H9 (cell line): Measurements from ENCODE around the gene FRK. TPM values are rescaled to one million over a fixed set of nuclear protein-coding genes. Genes with fewer than 3 reads are reported as not detected.

Source experiments
- DNase-seq: peaks from one replicate; pipeline ENCODE4 v3.0.0-alpha.2; 2017
- H2AFZ ChIP-seq: one replicate; pipeline ENCODE4 v1.6.1; 2013; ENCODE audit warnings: mild to moderate bottlenecking, low read length, control low read depth, moderate library complexity
- H2AK5ac ChIP-seq: 2 replicates; pipeline ENCODE4 v1.6.1; 2013; ENCODE audit warnings: low read length, control low read depth, mixed read lengths; ENCODE audit not compliant: insufficient read length
- H2BK120ac ChIP-seq: one replicate; pipeline ENCODE4 v1.6.1; 2013; ENCODE audit warnings: low read depth, mild to moderate bottlenecking, low read length, control low read depth, inconsistent platforms; ENCODE audit not compliant: poor library complexity, severe bottlenecking
- H2BK12ac ChIP-seq: 2 replicates; pipeline ENCODE4 v1.6.1; 2013; ENCODE audit warnings: low read length, control low read depth, mixed read lengths, low read depth; ENCODE audit not compliant: insufficient read length
- H2BK15ac ChIP-seq: 2 replicates; pipeline ENCODE4 v1.6.1; 2013; ENCODE audit warnings: low read depth, low read length, control low read depth
- H2BK20ac ChIP-seq: one replicate; pipeline ENCODE4 v1.6.1; 2013; ENCODE audit warnings: low read depth, mild to moderate bottlenecking, low read length, control low read depth, inconsistent platforms; ENCODE audit not compliant: poor library complexity, severe bottlenecking
- H2BK5ac ChIP-seq: 2 replicates; pipeline ENCODE4 v1.6.1; 2013; ENCODE audit warnings: low read length, control low read depth, mixed read lengths; ENCODE audit not compliant: insufficient read length
- H3K14ac ChIP-seq: 2 replicates; pipeline ENCODE4 v1.6.1; 2013; ENCODE audit warnings: low read length, control low read depth; ENCODE audit not compliant: insufficient read depth
- H3K18ac ChIP-seq: 2 replicates; pipeline ENCODE4 v1.6.1; 2013; ENCODE audit warnings: low read depth, mild to moderate bottlenecking, mixed read lengths, low read length, control low read depth; ENCODE audit not compliant: insufficient read length
- H3K23ac ChIP-seq: 2 replicates; pipeline ENCODE4 v1.6.1; 2013; ENCODE audit warnings: low read length, control low read depth, mixed read lengths, low read depth; ENCODE audit not compliant: insufficient read length
- H3K23me2 ChIP-seq: 2 replicates; pipeline ENCODE4 v1.6.1; 2013; ENCODE audit warnings: low read depth, mild to moderate bottlenecking, mixed read lengths, low read length, control low read depth; ENCODE audit not compliant: insufficient read length, poor library complexity, severe bottlenecking
- H3K27ac ChIP-seq: 2 replicates; pipeline ENCODE4 v1.5.1; 2013; ENCODE audit warnings: low read length, control low read depth, mixed read lengths, low read depth; ENCODE audit not compliant: insufficient read length
- H3K27me3 ChIP-seq: 2 replicates; pipeline ENCODE4 v1.6.1; 2013; ENCODE audit warnings: low read length, control low read depth, inconsistent platforms; ENCODE audit not compliant: insufficient read depth
- H3K4ac ChIP-seq: 2 replicates; pipeline ENCODE4 v1.6.1; 2013; ENCODE audit warnings: low read depth, mild to moderate bottlenecking, control low read depth, inconsistent platforms, low read length, moderate library complexity
- H3K4me1 ChIP-seq: 2 replicates; pipeline ENCODE4 v1.6.1; 2013; ENCODE audit warnings: low read length, control low read depth, inconsistent platforms; ENCODE audit not compliant: insufficient read depth
- H3K4me2 ChIP-seq: 2 replicates; pipeline ENCODE4 v1.6.1; 2013; ENCODE audit warnings: low read length, control low read depth, mixed read lengths; ENCODE audit not compliant: insufficient read length, insufficient read depth
- H3K56ac ChIP-seq: 2 replicates; pipeline ENCODE4 v1.6.1; 2013; ENCODE audit warnings: low read depth, mild to moderate bottlenecking, mixed read lengths, low read length, control low read depth; ENCODE audit not compliant: insufficient read length
- H3K79me1 ChIP-seq: 2 replicates; pipeline ENCODE4 v1.6.1; 2013; ENCODE audit warnings: low read depth, mild to moderate bottlenecking, moderate library complexity, low read length, control low read depth, inconsistent platforms; ENCODE audit not compliant: insufficient read depth, poor library complexity, severe bottlenecking
- H3K79me2 ChIP-seq: 2 replicates; pipeline ENCODE4 v1.6.1; 2013; ENCODE audit warnings: low read length, control low read depth, inconsistent platforms; ENCODE audit not compliant: insufficient read depth
- H3K9ac ChIP-seq: 2 replicates; pipeline ENCODE4 v1.6.1; 2013; ENCODE audit warnings: low read length, control low read depth, mixed read lengths; ENCODE audit not compliant: insufficient read length; ENCODE audit errors: extremely low read depth
- H3K9me3 ChIP-seq: one replicate; pipeline ENCODE4 v1.6.1; 2013; ENCODE audit warnings: low read depth, low read length, inconsistent platforms; ENCODE audit not compliant: control insufficient read depth
- H3T11ph ChIP-seq: one replicate; pipeline ENCODE4 v1.6.1; 2013; ENCODE audit warnings: mild to moderate bottlenecking, low read length, control low read depth, inconsistent platforms
- H4K20me1 ChIP-seq: one replicate; pipeline ENCODE4 v1.6.1; 2013; ENCODE audit not compliant: control insufficient read depth, insufficient read length, insufficient read depth
- H4K5ac ChIP-seq: 2 replicates; pipeline ENCODE4 v1.6.1; 2013; ENCODE audit warnings: low read depth, mild to moderate bottlenecking, mixed read lengths, low read length, control low read depth; ENCODE audit not compliant: insufficient read length
- H4K8ac ChIP-seq: replicated peaks from 2 replicates; pipeline ENCODE4 v1.6.1; 2013; ENCODE audit warnings: low read length, control low read depth, mixed read lengths, low read depth; ENCODE audit not compliant: insufficient read length
- H4K91ac ChIP-seq: 2 replicates; pipeline ENCODE4 v1.6.1; 2013; ENCODE audit warnings: low read depth, mild to moderate bottlenecking, moderate library complexity, mixed read lengths, low read length, control low read depth; ENCODE audit not compliant: insufficient read length
- H3K27ac Mint-ChIP-seq, 3 experiments: 2 replicates in 2 of 3; 3 replicates in 1 of 3; pipeline ENCODE4 v1.8.0; 2020 to 2021; ENCODE audit warnings: mixed read lengths in 3 of 3, mild to moderate bottlenecking in 1 of 3, moderate library complexity in 1 of 3
- H3K27me3 Mint-ChIP-seq: 2 replicates; pipeline ENCODE4 v1.8.0; 2021; ENCODE audit warnings: low read depth, mild to moderate bottlenecking, moderate library complexity, mixed read lengths
- H3K36me3 Mint-ChIP-seq, 3 experiments: 2 replicates in 2 of 3; 3 replicates in 1 of 3; pipeline ENCODE4 v1.8.0; 2020 to 2021; ENCODE audit warnings: low read depth in 3 of 3, mixed read lengths in 3 of 3; ENCODE audit not compliant: insufficient read depth in 1 of 3
- H3K4me1 Mint-ChIP-seq, 2 experiments: 2 replicates each; pipeline ENCODE4 v1.8.0; 2020; ENCODE audit warnings: mixed read lengths in 2 of 2
- H3K4me3 Mint-ChIP-seq, 2 experiments: 2 replicates in 1 of 2; 3 replicates in 1 of 2; pipeline ENCODE4 v1.8.0; 2020 to 2021; ENCODE audit warnings: mild to moderate bottlenecking in 2 of 2, mixed read lengths in 2 of 2, moderate library complexity in 1 of 2
- H3K9me3 Mint-ChIP-seq, 2 experiments: 2 replicates in 1 of 2; 3 replicates in 1 of 2; pipeline ENCODE4 v1.8.0; 2020; ENCODE audit warnings: mild to moderate bottlenecking in 2 of 2, mixed read lengths in 2 of 2, moderate library complexity in 1 of 2
- total RNA-seq: library from RNA; stranded (reverse); gene quantifications from 2 replicates; pipeline ENCODE4 v1.2.1, GENCODE V29; 2021
- TF ChIP-seq, protein P1 (sequence below): fragments of 200-600 bp; sonication (generic); conservative IDR thresholded peaks from 3 replicates; pipeline ENCODE4 v1.8.0; 2021; ENCODE audit warnings: antibody characterized with exemption, mild to moderate bottlenecking

FRK gene
- total RNA-seq, 1 experiment from 2014 or later, result 0.15 TPM

DNA sequence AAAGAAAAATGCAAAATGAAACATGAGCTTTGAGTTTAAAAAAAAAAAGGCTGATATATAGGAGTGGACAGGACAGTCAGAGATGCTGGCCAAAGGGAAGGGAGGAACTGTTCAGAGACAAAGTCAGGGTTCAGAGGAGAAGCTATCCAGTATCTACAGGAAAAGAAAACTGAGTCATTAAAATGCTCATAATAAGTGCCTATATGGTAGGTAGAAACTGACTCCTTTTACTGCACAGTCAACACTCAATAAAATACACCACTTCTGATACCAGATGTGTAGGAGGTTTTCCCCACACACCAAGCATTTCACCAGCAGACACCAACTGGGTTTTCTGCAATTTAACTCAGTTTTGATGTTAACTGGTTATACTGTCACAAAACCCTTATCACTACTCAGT, 32.9 kb downstream of the FRK start:
- no peak overlapping the region for H4K91ac ChIP-seq
- Mint-ChIP-seq H3K9me3 (no peaks in the 10 kb centered on the region), H3K27me3 (no peaks in the 10 kb centered on the region), H3K36me3 (no peaks in the 10 kb centered on the region), H3K4me1 (peaks cover 4 to 5% of the 10 kb centered on the region in 2 experiments; a peak in 3 of 4 replicates), H3K4me3 (no peak overlapping the region), H3K27ac (no peak overlapping the region)
- TF ChIP-seq, protein P1, sequence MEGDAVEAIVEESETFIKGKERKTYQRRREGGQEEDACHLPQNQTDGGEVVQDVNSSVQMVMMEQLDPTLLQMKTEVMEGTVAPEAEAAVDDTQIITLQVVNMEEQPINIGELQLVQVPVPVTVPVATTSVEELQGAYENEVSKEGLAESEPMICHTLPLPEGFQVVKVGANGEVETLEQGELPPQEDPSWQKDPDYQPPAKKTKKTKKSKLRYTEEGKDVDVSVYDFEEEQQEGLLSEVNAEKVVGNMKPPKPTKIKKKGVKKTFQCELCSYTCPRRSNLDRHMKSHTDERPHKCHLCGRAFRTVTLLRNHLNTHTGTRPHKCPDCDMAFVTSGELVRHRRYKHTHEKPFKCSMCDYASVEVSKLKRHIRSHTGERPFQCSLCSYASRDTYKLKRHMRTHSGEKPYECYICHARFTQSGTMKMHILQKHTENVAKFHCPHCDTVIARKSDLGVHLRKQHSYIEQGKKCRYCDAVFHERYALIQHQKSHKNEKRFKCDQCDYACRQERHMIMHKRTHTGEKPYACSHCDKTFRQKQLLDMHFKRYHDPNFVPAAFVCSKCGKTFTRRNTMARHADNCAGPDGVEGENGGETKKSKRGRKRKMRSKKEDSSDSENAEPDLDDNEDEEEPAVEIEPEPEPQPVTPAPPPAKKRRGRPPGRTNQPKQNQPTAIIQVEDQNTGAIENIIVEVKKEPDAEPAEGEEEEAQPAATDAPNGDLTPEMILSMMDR, result no peak
- H3K9me3 ChIP-seq, result no peaks in the 10 kb centered on the region
- H3T11ph ChIP-seq, result no peak overlapping the region
- no peaks in the 10 kb centered on the region for H3K23me2 ChIP-seq
- H4K8ac ChIP-seq, result no peak overlapping the region
- H3K79me1 ChIP-seq, result no peaks in the 10 kb centered on the region
- H2AK5ac ChIP-seq, result no peak overlapping the region
- H2BK15ac ChIP-seq, result no peak overlapping the region
- no peak overlapping the region for H2BK5ac ChIP-seq
- H3K9ac ChIP-seq, result no peak overlapping the region
- no peak for DNase-seq
- H2BK20ac ChIP-seq, result no peak overlapping the region
- H3K18ac ChIP-seq, result no peak overlapping the region
- no peak overlapping the region for H3K4me2 ChIP-seq
- H3K56ac ChIP-seq, result no peak overlapping the region
- H3K14ac ChIP-seq, result no peak overlapping the region
- H3K23ac ChIP-seq, result no peak overlapping the region
- no peak overlapping the region for H3K4ac ChIP-seq
- H2BK120ac ChIP-seq, result no peak overlapping the region
- no peak overlapping the region for H3K27ac ChIP-seq
- no peaks in the 10 kb centered on the region for H3K4me1 ChIP-seq
- H4K20me1 ChIP-seq, result no peaks in the 10 kb centered on the region
- no peak overlapping the region for H2BK12ac ChIP-seq
- H3K79me2 ChIP-seq, result no peaks in the 10 kb centered on the region
- no peak overlapping the region for H4K5ac ChIP-seq
- H3K27me3 ChIP-seq, result no peaks in the 10 kb centered on the region
- no peak overlapping the region for H2AFZ ChIP-seq
